SK-N-SH (cell line): Measurements from ENCODE around the gene ZNF275. TPM values are rescaled to one million over a fixed set of nuclear protein-coding genes. Genes with fewer than 3 reads are reported as not detected.

Experiments
- CTCF ChIA-PET: fragments of 300-600, 350-600 bp; formaldehyde crosslinking; extraction: SDS; loops from one replicate; lab custom pipeline; 2021; lab: Yijun Ruan, JAX
- POLR2A ChIA-PET: fragments of 350-600 bp; sonication (Branson Sonifier 250); formaldehyde crosslinking; extraction: SDS; loops from one replicate; lab custom pipeline; 2020; ENCODE audit warnings: antibody characterized with exemption, inconsistent platforms; lab: Yijun Ruan, JAX
- DNase-seq: peaks from one replicate; pipeline ENCODE4 v3.0.0; 2012
- H2AFZ ChIP-seq: fragments of 200-600 bp; sonication (generic); 2 replicates; pipeline ENCODE4 v1.8.1; 2016; ENCODE audit warnings: antibody characterized with exemption, mild to moderate bottlenecking, low read depth
- H3F3A ChIP-seq: fragments of 200-600 bp; sonication (generic); replicated peaks from 2 replicates; pipeline ENCODE3; 2016; ENCODE audit warnings: antibody characterized with exemption, mild to moderate bottlenecking; ENCODE audit not compliant: insufficient read depth
- H3K27ac ChIP-seq, 2 experiments: fragments of 200-500 bp in 1 of 2; fragments of 200-600 bp in 1 of 2; sonication (Bioruptor generic) in 1 of 2; sonication (generic), shearing (Covaris generic) in 1 of 2; 2 replicates each; pipeline versions ENCODE4 v1.5.1 to v1.6.1; 2014 to 2016; ENCODE audit warnings: low read depth in 2 of 2, inconsistent platforms in 1 of 2, low read length in 1 of 2, mild to moderate bottlenecking in 1 of 2, mixed read lengths in 1 of 2
- H3K27me3 ChIP-seq: fragments of 200-600 bp; sonication (generic), shearing (Covaris generic); 2 replicates; pipeline ENCODE4 v1.6.1; 2016; ENCODE audit warnings: mixed run types; ENCODE audit not compliant: insufficient read depth
- H3K36me3 ChIP-seq, 2 experiments: fragments of 200-500 bp in 1 of 2; fragments of 200-600 bp in 1 of 2; sonication (Bioruptor generic) in 1 of 2; sonication (generic) in 1 of 2; replicated peaks in 1 of 2; 2 replicates each; pipeline versions ENCODE3 to v1.5.1; 2014 to 2016; ENCODE audit warnings: low read length in 1 of 2, mild to moderate bottlenecking in 1 of 2; ENCODE audit not compliant: insufficient read depth in 2 of 2, control insufficient read depth in 1 of 2
- H3K4me1 ChIP-seq, 2 experiments: fragments of 200-500 bp in 1 of 2; fragments of 200-600 bp in 1 of 2; sonication (Bioruptor generic) in 1 of 2; sonication (generic), shearing (Covaris generic) in 1 of 2; 2 replicates each; pipeline versions ENCODE4 v1.5.1 to v1.6.1; 2014 to 2016; ENCODE audit warnings: low read depth in 1 of 2, low read length in 1 of 2, mixed run types in 1 of 2; ENCODE audit not compliant: insufficient read depth in 2 of 2, control insufficient read depth in 1 of 2
- H3K4me2 ChIP-seq: fragments of 200-600 bp; sonication (generic), shearing (Covaris generic); 2 replicates; pipeline ENCODE4 v1.6.1; 2017; ENCODE audit warnings: mixed run types
- H3K4me3 ChIP-seq, 2 experiments: fragments of 200-500 bp in 1 of 2; fragments of 200-600 bp in 1 of 2; sonication (Bioruptor generic) in 1 of 2; sonication (generic), shearing (Covaris generic) in 1 of 2; 2 replicates each; pipeline versions ENCODE4 v1.5.1 to v1.8.1; 2014 to 2016; ENCODE audit warnings: low read depth in 2 of 2, inconsistent platforms in 1 of 2, low read length in 1 of 2, mild to moderate bottlenecking in 1 of 2, mixed read lengths in 1 of 2, moderate library complexity in 1 of 2
- H3K79me2 ChIP-seq: fragments of 200-600 bp; sonication (generic); 2 replicates; pipeline ENCODE4 v1.8.1; 2017; ENCODE audit warnings: mild to moderate bottlenecking; ENCODE audit not compliant: insufficient read depth
- H3K9ac ChIP-seq: fragments of 200-600 bp; sonication (generic); 2 replicates; pipeline ENCODE4 v1.6.1; 2017; ENCODE audit warnings: mixed run types
- H3K9me2 ChIP-seq: fragments of 200-600 bp; sonication (generic); 2 replicates; pipeline ENCODE4 v1.6.1; 2017; ENCODE audit warnings: mixed run types
- H3K9me3 ChIP-seq: fragments of 200-600 bp; sonication (generic); 2 replicates; pipeline ENCODE4 v1.6.1; 2017; ENCODE audit warnings: mixed run types, mild to moderate bottlenecking, moderate library complexity
- H4K20me1 ChIP-seq: fragments of 200-600 bp; sonication (generic); 2 replicates; pipeline ENCODE4 v1.6.1; 2017; ENCODE audit warnings: mild to moderate bottlenecking, mixed run types; ENCODE audit not compliant: insufficient read depth
- ELF1 ChIP-seq: IDR thresholded peaks from 2 replicates; pipeline ENCODE4 v1.4.0; 2012
- EP300 ChIP-seq, 2 experiments: IDR thresholded peaks; 2 replicates each; pipeline versions ENCODE4 v1.4.0 to v1.6.1; 2012; ENCODE audit warnings: borderline replicate concordance in 1 of 2, low read depth in 1 of 2, low read length in 1 of 2
- EZH2phosphoT487 ChIP-seq: fragments of 200-600 bp; sonication (generic); IDR thresholded peaks from 2 replicates; pipeline ENCODE4 v1.6.1; 2017; ENCODE audit warnings: low read depth, mixed run types, mild to moderate bottlenecking, antibody characterized with exemption, moderate library complexity, borderline replicate concordance
- FOXM1 ChIP-seq: IDR thresholded peaks from 2 replicates; pipeline ENCODE4 v1.4.0; 2012; ENCODE audit warnings: low read depth, mild to moderate bottlenecking
- MEF2A ChIP-seq: IDR thresholded peaks from 2 replicates; pipeline ENCODE4 v1.4.0; 2012; ENCODE audit warnings: low read depth, borderline replicate concordance
- NRF1 ChIP-seq: IDR thresholded peaks from 2 replicates; pipeline ENCODE4 v1.6.1; 2012; ENCODE audit warnings: low read depth, mild to moderate bottlenecking, low read length
- POLR2AphosphoS5 ChIP-seq: IDR thresholded peaks from 2 replicates; pipeline ENCODE4 v1.6.1; 2012; ENCODE audit warnings: low read depth, low read length
- RCOR1 ChIP-seq: fragments of 150-350 bp; IDR thresholded peaks from 2 replicates; pipeline ENCODE4 v1.6.1; 2017; ENCODE audit warnings: antibody characterized with exemption, low read length
- RFX5 ChIP-seq: IDR thresholded peaks from 2 replicates; pipeline ENCODE4 v1.6.1; 2012; ENCODE audit warnings: mild to moderate bottlenecking, improper control_type of control experiment, low read length
- TCF12 ChIP-seq: IDR thresholded peaks from 2 replicates; pipeline ENCODE4 v1.4.0; 2012
- WGBS: methylation state at CpG from one replicate; pipeline ENCODE4 v1.1.6; 2017; ENCODE audit warnings: low lambda C conversion rate; 5-methylcytosine and 5-hydroxymethylcytosine counted together
- polyA plus RNA-seq, 3 experiments: library from polyadenylated mRNA; depleted of rRNA; stranded (reverse); fragments of >200 nt; gene quantifications; 2 replicates each; pipeline ENCODE4 v1.2.3, GENCODE V29; 2012
- TF ChIP-seq, protein P1 (sequence below): fragments of 150-350 bp; IDR thresholded peaks from 2 replicates; pipeline ENCODE4 v1.6.1; 2017; ENCODE audit warnings: antibody characterized with exemption, low read length, low read depth, borderline replicate concordance
- TF ChIP-seq, protein P2 (sequence below): fragments of 150-350 bp; IDR thresholded peaks from 2 replicates; pipeline ENCODE4 v1.6.1; 2016; ENCODE audit warnings: mild to moderate bottlenecking, low read depth, low read length
- TF ChIP-seq, protein P3 (sequence below): fragments of 200-600 bp; sonication (generic); IDR thresholded peaks from 2 replicates; pipeline ENCODE4 v1.6.1; 2017; ENCODE audit warnings: antibody characterized with exemption, mild to moderate bottlenecking, moderate library complexity

The ZNF275 gene
- polyA plus RNA-seq, 1 of the 3 experiments (the other 2 are of a cell fraction), result 4.9 TPM

DNA sequence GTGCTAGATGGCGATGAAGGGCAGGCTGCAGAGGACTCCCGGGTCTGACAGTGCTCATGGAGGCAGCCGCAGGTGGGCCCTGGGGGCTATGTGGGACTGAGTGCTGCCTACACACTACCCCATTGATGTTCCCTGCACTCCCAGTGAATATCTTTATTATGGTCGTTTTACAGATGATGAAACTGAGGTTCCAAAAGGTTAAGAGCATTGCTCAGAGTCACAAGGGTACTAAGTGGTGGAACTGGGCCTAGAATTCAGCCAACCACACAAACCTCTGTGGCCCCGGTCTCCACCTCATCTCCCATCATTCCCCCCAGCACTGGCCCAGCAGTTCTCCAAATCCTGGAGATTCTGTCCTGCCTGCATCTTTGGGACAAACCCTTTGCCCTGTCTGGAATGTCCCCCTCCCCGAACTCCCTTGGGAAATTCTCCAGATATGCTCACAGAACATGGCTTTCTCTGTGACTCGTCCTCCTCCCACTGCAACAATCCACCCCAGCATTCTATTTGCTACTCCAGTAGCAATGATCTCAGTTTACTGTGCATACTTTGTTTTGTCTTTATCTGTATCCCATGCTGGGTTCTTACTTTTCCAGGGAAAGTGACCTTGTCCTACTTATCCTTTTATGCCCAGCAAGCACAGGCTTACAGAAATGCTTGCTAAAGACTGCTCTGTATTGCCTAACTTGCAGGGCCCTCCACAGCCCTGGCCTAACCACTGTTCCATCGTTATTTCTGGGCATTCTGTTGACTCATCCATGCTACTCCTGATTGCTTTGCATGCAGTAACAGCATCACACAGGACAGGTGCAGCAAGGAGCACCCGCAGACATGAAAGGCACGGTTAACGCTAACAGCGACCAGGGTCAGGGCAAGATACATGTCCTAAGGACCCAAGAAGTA is 26.4 kb upstream of the ZNF275 start:
- Histone ChIP-seq H3K4me3 (no peak overlapping the region), H3K79me2 (no peaks in the 10 kb centered on the region), H3K27me3 (peaks cover 55% of the 10 kb centered on the region), H3K4me2 (no peak overlapping the region), H2AFZ (no peak overlapping the region), H3K36me3 (no peaks in the 10 kb centered on the region), H3F3A (no peaks in the 10 kb centered on the region), H4K20me1 (no peaks in the 10 kb centered on the region), H3K4me1 (no peaks in the 10 kb centered on the region), H3K27ac (no peak overlapping the region), H3K9me2 (no peaks in the 10 kb centered on the region), H3K9me3 (no peaks in the 10 kb centered on the region), H3K9ac (no peak overlapping the region)
- DNase-seq, result no peak
- 28% methylated on average over 12 of the region's 12 CpGs for WGBS
- CTCF ChIA-PET, result no interaction called here
- POLR2A ChIA-PET, result no interaction called here
- TF ChIP-seq ELF1 (no peak), MEF2A (no peak), NRF1 (no peak), EZH2phosphoT487 (no peak), POLR2AphosphoS5 (no peak)
- TF ChIP-seq, protein P1, sequence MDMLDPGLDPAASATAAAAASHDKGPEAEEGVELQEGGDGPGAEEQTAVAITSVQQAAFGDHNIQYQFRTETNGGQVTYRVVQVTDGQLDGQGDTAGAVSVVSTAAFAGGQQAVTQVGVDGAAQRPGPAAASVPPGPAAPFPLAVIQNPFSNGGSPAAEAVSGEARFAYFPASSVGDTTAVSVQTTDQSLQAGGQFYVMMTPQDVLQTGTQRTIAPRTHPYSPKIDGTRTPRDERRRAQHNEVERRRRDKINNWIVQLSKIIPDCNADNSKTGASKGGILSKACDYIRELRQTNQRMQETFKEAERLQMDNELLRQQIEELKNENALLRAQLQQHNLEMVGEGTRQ, result no peak

DNA sequence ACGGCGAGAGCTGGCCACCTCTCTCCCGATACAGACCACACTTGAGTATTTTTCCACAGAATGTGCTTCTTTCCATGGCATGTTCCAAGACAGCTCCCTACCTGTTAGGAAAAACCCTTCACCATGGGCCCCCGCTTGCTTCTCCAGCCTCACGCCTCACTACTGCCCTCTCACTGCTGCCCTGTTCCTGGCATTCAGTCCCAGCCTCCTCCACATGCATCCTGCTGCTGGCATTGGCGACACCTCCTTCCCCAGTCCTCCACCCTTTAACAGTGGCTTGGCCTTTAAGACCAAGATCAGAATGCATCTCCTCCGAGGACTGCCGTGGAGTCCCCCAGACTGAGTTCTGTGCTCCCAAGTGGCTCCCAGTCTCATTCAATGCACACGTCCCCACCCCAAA is 23.1 kb upstream of the ZNF275 start:
- H2AFZ ChIP-seq, result no peak overlapping the region
- H3K27ac ChIP-seq, result no peak overlapping the region
- TF ChIP-seq EP300 (IDR thresholded peaks at IDR 0.05; ENCODE audit: borderline replicate concordance in 1 of 2, low read depth in 1 of 2, low read length in 1 of 2) (no peak), RCOR1 (no peak), FOXM1 (no peak), TCF12 (no peak), RFX5 (no peak)
- TF ChIP-seq, protein P2, sequence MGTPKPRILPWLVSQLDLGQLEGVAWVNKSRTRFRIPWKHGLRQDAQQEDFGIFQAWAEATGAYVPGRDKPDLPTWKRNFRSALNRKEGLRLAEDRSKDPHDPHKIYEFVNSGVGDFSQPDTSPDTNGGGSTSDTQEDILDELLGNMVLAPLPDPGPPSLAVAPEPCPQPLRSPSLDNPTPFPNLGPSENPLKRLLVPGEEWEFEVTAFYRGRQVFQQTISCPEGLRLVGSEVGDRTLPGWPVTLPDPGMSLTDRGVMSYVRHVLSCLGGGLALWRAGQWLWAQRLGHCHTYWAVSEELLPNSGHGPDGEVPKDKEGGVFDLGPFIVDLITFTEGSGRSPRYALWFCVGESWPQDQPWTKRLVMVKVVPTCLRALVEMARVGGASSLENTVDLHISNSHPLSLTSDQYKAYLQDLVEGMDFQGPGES, result no peak
- TF ChIP-seq, protein P3, sequence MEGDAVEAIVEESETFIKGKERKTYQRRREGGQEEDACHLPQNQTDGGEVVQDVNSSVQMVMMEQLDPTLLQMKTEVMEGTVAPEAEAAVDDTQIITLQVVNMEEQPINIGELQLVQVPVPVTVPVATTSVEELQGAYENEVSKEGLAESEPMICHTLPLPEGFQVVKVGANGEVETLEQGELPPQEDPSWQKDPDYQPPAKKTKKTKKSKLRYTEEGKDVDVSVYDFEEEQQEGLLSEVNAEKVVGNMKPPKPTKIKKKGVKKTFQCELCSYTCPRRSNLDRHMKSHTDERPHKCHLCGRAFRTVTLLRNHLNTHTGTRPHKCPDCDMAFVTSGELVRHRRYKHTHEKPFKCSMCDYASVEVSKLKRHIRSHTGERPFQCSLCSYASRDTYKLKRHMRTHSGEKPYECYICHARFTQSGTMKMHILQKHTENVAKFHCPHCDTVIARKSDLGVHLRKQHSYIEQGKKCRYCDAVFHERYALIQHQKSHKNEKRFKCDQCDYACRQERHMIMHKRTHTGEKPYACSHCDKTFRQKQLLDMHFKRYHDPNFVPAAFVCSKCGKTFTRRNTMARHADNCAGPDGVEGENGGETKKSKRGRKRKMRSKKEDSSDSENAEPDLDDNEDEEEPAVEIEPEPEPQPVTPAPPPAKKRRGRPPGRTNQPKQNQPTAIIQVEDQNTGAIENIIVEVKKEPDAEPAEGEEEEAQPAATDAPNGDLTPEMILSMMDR, result no peak
- no peaks in the 10 kb centered on the region for H4K20me1 ChIP-seq
- no peak overlapping the region for H3K9ac ChIP-seq
- H3K36me3 ChIP-seq, result no peaks in the 10 kb centered on the region
- no peak for DNase-seq
- ChIA-PET CTCF (no interaction called here), POLR2A (no interaction called here)
- H3K4me2 ChIP-seq, result no peak overlapping the region
- no peak overlapping the region for H3K4me3 ChIP-seq
- 37% methylated on average over 9 of the region's 9 CpGs for WGBS
- no peaks in the 10 kb centered on the region for H3K9me2 ChIP-seq
- H3K9me3 ChIP-seq, result no peaks in the 10 kb centered on the region
- no peaks in the 10 kb centered on the region for H3K4me1 ChIP-seq
- H3F3A ChIP-seq, result no peaks in the 10 kb centered on the region
- no peaks in the 10 kb centered on the region for H3K79me2 ChIP-seq
- H3K27me3 ChIP-seq, result peaks cover 28% of the 10 kb centered on the region
